Measurements from ENCODE around the gene SIK3.

- TF ChIP-seq CTCF (IDR thresholded peaks at IDR 0.05) (no peak), POLR2A (IDR thresholded peaks at IDR 0.05) (no peak)
Observed at GRCh38 chr11:117034901-117035300, 63.3 kb downstream of the SIK3 start.

Measured in gastroesophageal sphincter (tissue), 3 donors.